KBM-7 (cell line): ENCODE data around the gene DUSP19.

Experiments
- DNase-seq: peaks from one replicate; pipeline ENCODE4 v3.0.0-alpha.2; 2015
- in situ Hi-C: fragments of 300-500 bp; cut with MboI; formaldehyde crosslinking; loops from 2 replicates; pipeline ENCODE4 v1.14.3; 2020; ENCODE audit warnings: low sequenced_read_pairs, low pct_unique_long_range_greater_than_20kb, mixed read lengths

Gene DUSP19

GRCh38 chr2:183123117-183123958, 44.8 kb downstream of the DUSP19 start:
- no peak for DNase-seq
- in situ Hi-C loops: no loop called here

GRCh38 chr2:183123959-183124221, 45.3 kb downstream of the DUSP19 start:
- no peak for DNase-seq
- in situ Hi-C loops: no loop called here

GRCh38 chr2:183124222-183124956, 45.8 kb downstream of the DUSP19 start, which contains the start of gene NUP35:
TSS of gene NUP35 (plus strand) at chr2:183124443. CDS start at chr2:183124458, 15 bp downstream.
- in situ Hi-C loops: no loop called here
- peak; percentile 86 for DNase-seq

GRCh38 chr2:183124957-183125255, 46.4 kb downstream of the DUSP19 start:
- DNase-seq: no peak
- in situ Hi-C loops: no loop called here

GRCh38 chr2:183125659-183126341, 47.3 kb downstream of the DUSP19 start:
- peak; percentile 52 for DNase-seq
- in situ Hi-C loops: no loop called here

GRCh38 chr2:183126635-183127034, 48.1 kb downstream of the DUSP19 start:
- in situ Hi-C loops: no loop called here
- no peak for DNase-seq

- in situ Hi-C loops: no loop called here
- no peak for DNase-seq
Measured at GRCh38 chr2:183134016-183134415, 55.5 kb downstream of the DUSP19 start.

GRCh38 chr2:183148955-183149354, 70.4 kb downstream of the DUSP19 start:
- DNase-seq: no peak
- in situ Hi-C loops: no loop called here

- DNase-seq: no peak
- in situ Hi-C loops: no loop called here
Measured at GRCh38 chr2:183149489-183149888, 70.9 kb downstream of the DUSP19 start.
